NOMO-1 (cell line): ENCODE results near the gene CDRT15.
"Not testable (repeated sequence)": the region's sequence is repeated elsewhere in the genome, so short reads cannot be mapped to it uniquely, and the experiment has no call there.

Experiments
- DNase-seq, 2 experiments: peaks; one replicate each; lab custom pipeline; 2025; ENCODE audit not compliant: unreplicated experiment in 2 of 2; lab: John Stamatoyannopoulos, UW

CDRT15 gene

GRCh38 chr17:14236762-14237161 is at the start of gene CDRT15:
TSS of gene CDRT15 (minus strand) at chr17:14236862. CDS start at chr17:14236833, 29 bp downstream.
- DNase-seq = not testable (repeated sequence)

- DNase-seq = no peak
These were observed 46.1 kb upstream of the CDRT15 start for GRCh38 chr17:14282726-14283125.

- DNase-seq = no peak
These were observed 44.9 kb upstream of the CDRT15 start for GRCh38 chr17:14281530-14281929.

GRCh38 chr17:14276535-14277250 is 40.0 kb upstream of the CDRT15 start:
- DNase-seq = no peak

- no peak for DNase-seq
These were observed 33.8 kb upstream of the CDRT15 start for GRCh38 chr17:14270508-14270907.

GRCh38 chr17:14269473-14269872 is 32.8 kb upstream of the CDRT15 start:
- no peak for DNase-seq

GRCh38 chr17:14268264-14268663 is 31.6 kb upstream of the CDRT15 start:
- no peak for DNase-seq

GRCh38 chr17:14261406-14261805 is 24.7 kb upstream of the CDRT15 start:
- DNase-seq = no peak

GRCh38 chr17:14245629-14246028 is 9.0 kb upstream of the CDRT15 start:
- no peak for DNase-seq

GRCh38 chr17:14245002-14245401 is 8.3 kb upstream of the CDRT15 start:
- no peak for DNase-seq

GRCh38 chr17:14239271-14239670 is 2.6 kb upstream of the CDRT15 start:
- DNase-seq = not testable (repeated sequence)

GRCh38 chr17:14236032-14236431 is 630 bp downstream of the CDRT15 start:
- DNase-seq = not testable (repeated sequence)

- DNase-seq = not testable (repeated sequence)
These were observed 1.6 kb downstream of the CDRT15 start for GRCh38 chr17:14235047-14235446.

- not testable (repeated sequence) for DNase-seq
These were observed 5.5 kb downstream of the CDRT15 start for GRCh38 chr17:14231187-14231586.

- no peak for DNase-seq
These were observed 7.8 kb downstream of the CDRT15 start for GRCh38 chr17:14228903-14229302.

- no peak for DNase-seq
These were observed 9.6 kb downstream of the CDRT15 start for GRCh38 chr17:14227052-14227451.

- peak in 1 of 2 experiments; percentile 3 for DNase-seq
These were observed 11.2 kb downstream of the CDRT15 start for GRCh38 chr17:14225254-14225980.

GRCh38 chr17:14222611-14223010 is 14.1 kb downstream of the CDRT15 start:
- no peak for DNase-seq

- peak; percentile 57 to 81 for DNase-seq
These were observed 22.4 kb downstream of the CDRT15 start for GRCh38 chr17:14214271-14214670.

- no peak for DNase-seq
These were observed 24.3 kb downstream of the CDRT15 start for GRCh38 chr17:14212401-14212800.

- DNase-seq = no peak
These were observed 24.9 kb downstream of the CDRT15 start for GRCh38 chr17:14211801-14212200.

- no peak for DNase-seq
These were observed 25.4 kb downstream of the CDRT15 start for GRCh38 chr17:14211246-14211645.
